ENCODE results near the gene MARK3. TPM values are rescaled to one million over a fixed set of nuclear protein-coding genes. Genes with fewer than 3 reads are reported as not detected.

The MARK3 gene
- total and polyA plus RNA-seq, 5 donors from 2014 or later: 33.5 to 147 (median 37.6) TPM

- H3K4me3 ChIP-seq (ENCODE audit: low read depth, low read length): no peak overlapping the region
- Mint-ChIP-seq H3K9me3 (no peaks in the 10 kb centered on the region), H3K27me3 (no peaks in the 10 kb centered on the region), H3K4me1 (peaks cover 17 to 20% (median 18%) of the 10 kb centered on the region in 4 donors), H3K4me3 (no peak overlapping the region), H3K27ac (peak overlapping the region; percentile 6 to 85 (median 48)), H3K36me3 (peaks cover 45% of the 10 kb centered on the region)
- no peaks in the 10 kb centered on the region for H3K27me3 ChIP-seq (ENCODE audit: control insufficient read depth, insufficient read depth, low read length)
- ATAC-seq (ENCODE audit: low read depth in 2 of 2): no peak
- no peak overlapping the region for H3K27ac ChIP-seq (ENCODE audit: insufficient read depth, low read length, poor library complexity, severe bottlenecking)
- peaks cover 63% of the 10 kb centered on the region for H3K36me3 ChIP-seq (ENCODE audit: control insufficient read depth, insufficient read depth, low read length)
- DNase-seq: no peak
- H3K9me3 ChIP-seq (ENCODE audit: control insufficient read depth in 2 of 2, low read length in 2 of 2): no peaks in the 10 kb centered on the region
- H3K4me1 ChIP-seq (ENCODE audit: control insufficient read depth, insufficient read depth, low read length, poor library complexity, severe bottlenecking): peaks cover 6% of the 10 kb centered on the region
Measured at GRCh38 chr14:103463149-103463548, 77.9 kb downstream of the MARK3 start.

- DNase-seq (no peak), ATAC-seq (ENCODE audit: low read depth in 2 of 2) (no peak)
- peaks cover 17 to 20% (median 18%) of the 10 kb centered on the region in 4 donors for H3K4me1 Mint-ChIP-seq
- Histone ChIP-seq H3K4me1 (ENCODE audit: control insufficient read depth, insufficient read depth, low read length, poor library complexity, severe bottlenecking) (peaks cover 6% of the 10 kb centered on the region), H3K4me3 (ENCODE audit: low read depth, low read length) (no peak overlapping the region), H3K9me3 (ENCODE audit: control insufficient read depth in 2 of 2, low read length in 2 of 2) (no peaks in the 10 kb centered on the region), H3K27ac (ENCODE audit: insufficient read depth, low read length, poor library complexity, severe bottlenecking) (no peak overlapping the region), H3K36me3 (ENCODE audit: control insufficient read depth, insufficient read depth, low read length) (peaks cover 68% of the 10 kb centered on the region), H3K27me3 (ENCODE audit: control insufficient read depth, insufficient read depth, low read length) (no peaks in the 10 kb centered on the region)
- H3K27ac Mint-ChIP-seq: peak overlapping the region in 1 of 3 donors; percentile 85
- H3K36me3 Mint-ChIP-seq: peaks cover 49% of the 10 kb centered on the region
- H3K9me3 Mint-ChIP-seq: no peaks in the 10 kb centered on the region
- H3K4me3 Mint-ChIP-seq: no peak overlapping the region
- no peaks in the 10 kb centered on the region for H3K27me3 Mint-ChIP-seq
Measured at GRCh38 chr14:103463851-103464250, 78.6 kb downstream of the MARK3 start.

DNA sequence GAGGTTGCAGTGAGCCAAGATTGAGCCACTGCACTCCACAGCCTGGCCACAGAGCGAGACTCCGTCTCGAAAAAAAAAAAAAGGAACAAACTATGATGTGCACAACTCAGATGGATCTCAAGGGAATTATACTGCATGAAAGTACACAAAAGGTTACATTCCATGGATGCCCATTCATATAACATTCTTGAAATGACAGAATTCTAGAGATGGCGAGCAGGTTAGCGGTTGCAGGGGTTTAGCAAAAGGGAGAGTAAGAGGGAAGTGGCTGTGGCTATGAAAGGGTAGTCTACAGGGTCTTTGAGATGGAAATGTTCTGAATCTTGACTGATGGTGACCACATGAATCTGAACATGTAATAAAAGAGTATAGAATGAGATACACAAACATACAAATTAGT is 87.7 kb downstream of the MARK3 start:
- H3K27me3 ChIP-seq (ENCODE audit: control insufficient read depth, insufficient read depth, low read length): no peaks in the 10 kb centered on the region
- no peak for ATAC-seq (ENCODE audit: low read depth in 2 of 2)
- H3K36me3 ChIP-seq (ENCODE audit: control insufficient read depth, insufficient read depth, low read length): peaks cover 69% of the 10 kb centered on the region
- no peaks in the 10 kb centered on the region for H3K4me1 ChIP-seq (ENCODE audit: control insufficient read depth, insufficient read depth, low read length, poor library complexity, severe bottlenecking)
- Mint-ChIP-seq H3K9me3 (no peaks in the 10 kb centered on the region), H3K36me3 (peaks cover 50% of the 10 kb centered on the region), H3K4me1 (peaks cover 0 to 4% (median 3%) of the 10 kb centered on the region in 4 donors), H3K27ac (peak overlapping the region in 1 of 3 donors; percentile 74), H3K27me3 (no peaks in the 10 kb centered on the region), H3K4me3 (no peak overlapping the region)
- no peak overlapping the region for H3K27ac ChIP-seq (ENCODE audit: insufficient read depth, low read length, poor library complexity, severe bottlenecking)
- no peak overlapping the region for H3K4me3 ChIP-seq (ENCODE audit: low read depth, low read length)
- DNase-seq: no peak
- H3K9me3 ChIP-seq (ENCODE audit: control insufficient read depth in 2 of 2, low read length in 2 of 2): no peaks in the 10 kb centered on the region

DNA sequence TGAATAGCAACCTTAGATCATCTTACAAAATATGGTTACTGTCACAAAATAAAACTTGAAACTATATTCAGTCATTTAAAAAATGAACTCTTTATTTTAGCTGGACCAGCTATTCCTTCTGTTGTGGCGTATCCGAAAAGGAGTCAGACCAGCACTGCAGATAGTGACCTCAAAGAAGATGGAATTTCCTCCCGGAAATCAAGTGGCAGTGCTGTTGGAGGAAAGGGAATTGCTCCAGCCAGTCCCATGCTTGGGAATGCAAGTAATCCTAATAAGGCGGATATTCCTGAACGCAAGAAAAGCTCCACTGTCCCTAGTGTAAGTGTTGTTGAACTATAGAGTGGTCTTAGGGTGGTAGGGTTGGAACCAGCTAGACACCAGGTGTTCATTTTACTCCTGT is 89.7 kb downstream of the MARK3 start:
- H3K27me3 Mint-ChIP-seq: no peaks in the 10 kb centered on the region
- peaks cover 0 to 8% (median 4%) of the 10 kb centered on the region in 4 donors for H3K4me1 Mint-ChIP-seq
- no peak overlapping the region for H3K4me3 Mint-ChIP-seq
- no peak for DNase-seq
- no peaks in the 10 kb centered on the region for H3K4me1 ChIP-seq (ENCODE audit: control insufficient read depth, insufficient read depth, low read length, poor library complexity, severe bottlenecking)
- peaks cover 44% of the 10 kb centered on the region for H3K36me3 Mint-ChIP-seq
- H3K9me3 ChIP-seq (ENCODE audit: control insufficient read depth in 2 of 2, low read length in 2 of 2): no peaks in the 10 kb centered on the region
- no peak overlapping the region for H3K4me3 ChIP-seq (ENCODE audit: low read depth, low read length)
- ATAC-seq (ENCODE audit: low read depth in 2 of 2): no peak
- H3K27ac Mint-ChIP-seq: no peak overlapping the region
- H3K9me3 Mint-ChIP-seq: no peaks in the 10 kb centered on the region
- H3K27ac ChIP-seq (ENCODE audit: insufficient read depth, low read length, poor library complexity, severe bottlenecking): no peak overlapping the region
- no peaks in the 10 kb centered on the region for H3K27me3 ChIP-seq (ENCODE audit: control insufficient read depth, insufficient read depth, low read length)
- H3K36me3 ChIP-seq (ENCODE audit: control insufficient read depth, insufficient read depth, low read length): peaks cover 66% of the 10 kb centered on the region

- H3K36me3 ChIP-seq (ENCODE audit: control insufficient read depth, insufficient read depth, low read length): peaks cover 61% of the 10 kb centered on the region
- peak in 1 of 3 donors; percentile 5 for DNase-seq
- ATAC-seq (ENCODE audit: low read depth in 2 of 2): no peak
Measured at GRCh38 chr14:103476065-103476464, 90.8 kb downstream of the MARK3 start.

GRCh38 chr14:103476631-103477030 is 91.4 kb downstream of the MARK3 start:
- Mint-ChIP-seq H3K4me1 (peaks cover 11 to 21% (median 15%) of the 10 kb centered on the region in 4 donors), H3K27me3 (no peaks in the 10 kb centered on the region), H3K36me3 (peaks cover 43% of the 10 kb centered on the region), H3K27ac (no peak overlapping the region), H3K4me3 (no peak overlapping the region), H3K9me3 (no peaks in the 10 kb centered on the region)
- DNase-seq: no peak
- Histone ChIP-seq H3K4me1 (ENCODE audit: control insufficient read depth, insufficient read depth, low read length, poor library complexity, severe bottlenecking) (peaks cover 8% of the 10 kb centered on the region), H3K4me3 (ENCODE audit: low read depth, low read length) (no peak overlapping the region), H3K27ac (ENCODE audit: insufficient read depth, low read length, poor library complexity, severe bottlenecking) (no peak overlapping the region), H3K36me3 (ENCODE audit: control insufficient read depth, insufficient read depth, low read length) (peaks cover 59% of the 10 kb centered on the region), H3K27me3 (ENCODE audit: control insufficient read depth, insufficient read depth, low read length) (no peaks in the 10 kb centered on the region), H3K9me3 (ENCODE audit: control insufficient read depth in 2 of 2, low read length in 2 of 2) (no peaks in the 10 kb centered on the region)
- no peak for ATAC-seq (ENCODE audit: low read depth in 2 of 2)

More at GRCh38 chr14:103476065-103476464, 90.8 kb downstream of the MARK3 start:
- Histone ChIP-seq H3K27me3 (ENCODE audit: control insufficient read depth, insufficient read depth, low read length) (no peaks in the 10 kb centered on the region), H3K4me1 (ENCODE audit: control insufficient read depth, insufficient read depth, low read length, poor library complexity, severe bottlenecking) (peaks cover 8% of the 10 kb centered on the region), H3K9me3 (ENCODE audit: control insufficient read depth in 2 of 2, low read length in 2 of 2) (no peaks in the 10 kb centered on the region), H3K4me3 (ENCODE audit: low read depth, low read length) (no peak overlapping the region), H3K27ac (ENCODE audit: insufficient read depth, low read length, poor library complexity, severe bottlenecking) (no peak overlapping the region)
- Mint-ChIP-seq H3K9me3 (no peaks in the 10 kb centered on the region), H3K27me3 (no peaks in the 10 kb centered on the region), H3K4me3 (no peak overlapping the region), H3K27ac (no peak overlapping the region), H3K4me1 (peaks cover 8 to 17% (median 13%) of the 10 kb centered on the region in 4 donors), H3K36me3 (peaks cover 41% of the 10 kb centered on the region)

DNA sequence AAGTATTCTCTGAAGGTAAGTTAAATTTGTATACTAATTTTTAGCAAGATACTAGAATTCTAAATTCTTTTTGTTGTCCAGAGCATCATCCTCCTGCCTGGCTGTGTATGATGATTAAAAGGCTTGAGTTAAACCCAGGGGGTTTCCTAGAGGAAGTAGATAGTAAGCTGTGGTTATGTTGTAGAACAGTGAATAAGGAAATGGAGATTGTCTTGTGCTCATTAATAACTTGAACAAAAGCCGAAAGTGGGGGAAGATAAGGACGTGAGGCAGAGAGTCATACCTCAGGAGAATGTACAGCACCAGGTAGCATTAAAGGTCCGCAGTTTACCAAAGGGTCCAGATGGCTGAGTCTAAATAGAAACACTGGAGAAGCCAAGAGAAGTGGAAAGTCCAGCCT is 95.4 kb downstream of the MARK3 start:
- H3K9me3 Mint-ChIP-seq: no peaks in the 10 kb centered on the region
- peaks cover 37% of the 10 kb centered on the region for H3K36me3 Mint-ChIP-seq
- H3K27ac Mint-ChIP-seq: peak overlapping the region; percentile 22 to 53 (median 49)
- H3K27me3 Mint-ChIP-seq: no peaks in the 10 kb centered on the region
- H3K4me3 Mint-ChIP-seq: no peak overlapping the region
- Histone ChIP-seq H3K27ac (ENCODE audit: insufficient read depth, low read length, poor library complexity, severe bottlenecking) (no peak overlapping the region), H3K36me3 (ENCODE audit: control insufficient read depth, insufficient read depth, low read length) (peaks cover 68% of the 10 kb centered on the region), H3K9me3 (ENCODE audit: control insufficient read depth in 2 of 2, low read length in 2 of 2) (no peaks in the 10 kb centered on the region), H3K27me3 (ENCODE audit: control insufficient read depth, insufficient read depth, low read length) (no peaks in the 10 kb centered on the region), H3K4me1 (ENCODE audit: control insufficient read depth, insufficient read depth, low read length, poor library complexity, severe bottlenecking) (peaks cover 8% of the 10 kb centered on the region), H3K4me3 (ENCODE audit: low read depth, low read length) (no peak overlapping the region)
- ATAC-seq (ENCODE audit: low read depth in 2 of 2) (peak; percentile 56 to 62), DNase-seq (peak in 2 of 3 donors; percentile 11 to 31)
- H3K4me1 Mint-ChIP-seq: peaks cover 10 to 18% (median 17%) of the 10 kb centered on the region in 4 donors

GRCh38 chr14:103483600-103483999 is 98.4 kb downstream of the MARK3 start:
- no peak overlapping the region for H3K27ac Mint-ChIP-seq
- Histone ChIP-seq H3K4me1 (ENCODE audit: control insufficient read depth, insufficient read depth, low read length, poor library complexity, severe bottlenecking) (peaks cover 8% of the 10 kb centered on the region), H3K9me3 (ENCODE audit: control insufficient read depth in 2 of 2, low read length in 2 of 2) (no peaks in the 10 kb centered on the region), H3K27ac (ENCODE audit: insufficient read depth, low read length, poor library complexity, severe bottlenecking) (no peak overlapping the region), H3K27me3 (ENCODE audit: control insufficient read depth, insufficient read depth, low read length) (no peaks in the 10 kb centered on the region), H3K36me3 (ENCODE audit: control insufficient read depth, insufficient read depth, low read length) (peaks cover 59% of the 10 kb centered on the region), H3K4me3 (ENCODE audit: low read depth, low read length) (no peak overlapping the region)
- H3K4me1 Mint-ChIP-seq: peaks cover 10 to 18% (median 17%) of the 10 kb centered on the region in 4 donors
- no peak overlapping the region for H3K4me3 Mint-ChIP-seq
- H3K9me3 Mint-ChIP-seq: no peaks in the 10 kb centered on the region
- peaks cover 29% of the 10 kb centered on the region for H3K36me3 Mint-ChIP-seq
- no peaks in the 10 kb centered on the region for H3K27me3 Mint-ChIP-seq
- no peak for DNase-seq
- no peak for ATAC-seq (ENCODE audit: low read depth in 2 of 2)

Measured in CD4-positive, CD25-positive, alpha-beta regulatory T cell (primary cell).